Erythroblast (primary cell): ENCODE data around the gene LRP11.
A peak's percentile ranks its signal among the peaks of the same experiment; 100 is the strongest.

Source experiments
- DNase-seq, 2 experiments: peaks; one replicate each; lab custom pipeline; 2025; lab: John Stamatoyannopoulos, UW
- GATA1 ChIP-seq: IDR thresholded peaks from 2 replicates; pipeline ENCODE4 v1.6.1; 2011; ENCODE audit warnings: low read depth, mild to moderate bottlenecking, control low read depth, low read length, moderate library complexity
- POLR2A ChIP-seq: IDR thresholded peaks from 2 replicates; pipeline ENCODE4 v1.6.1; 2011; ENCODE audit warnings: mild to moderate bottlenecking, low read length

LRP11 gene

DNA sequence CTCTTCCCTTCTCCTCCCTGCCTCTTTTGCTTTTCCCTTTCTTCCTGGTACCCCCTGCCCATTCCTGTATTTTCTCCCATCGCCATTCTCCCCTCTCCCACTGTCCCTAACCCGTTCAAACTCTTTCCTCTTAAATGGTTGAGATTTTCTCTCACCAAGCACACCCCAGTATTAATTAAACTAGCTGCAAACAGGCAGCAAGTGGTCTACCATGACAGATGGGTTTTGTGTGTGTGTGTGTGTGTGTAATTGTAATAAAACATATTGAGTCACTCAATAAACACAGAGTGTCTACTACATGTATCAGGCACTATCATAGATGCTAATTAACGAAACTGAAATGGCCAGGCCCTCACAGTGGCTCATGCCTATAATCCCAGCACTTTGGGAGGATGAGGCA, 27.1 kb upstream of the LRP11 start:
- DNase-seq: no peak
- TF ChIP-seq GATA1 (no peak), POLR2A (no peak)

GRCh38 chr6:149890629-149891045, 26.5 kb upstream of the LRP11 start:
- TF ChIP-seq POLR2A: no peak
- TF ChIP-seq GATA1: no peak
- no peak for DNase-seq

GRCh38 chr6:149889326-149889725, 25.2 kb upstream of the LRP11 start:
- TF ChIP-seq POLR2A (no peak), GATA1 (no peak)
- no peak for DNase-seq

DNA sequence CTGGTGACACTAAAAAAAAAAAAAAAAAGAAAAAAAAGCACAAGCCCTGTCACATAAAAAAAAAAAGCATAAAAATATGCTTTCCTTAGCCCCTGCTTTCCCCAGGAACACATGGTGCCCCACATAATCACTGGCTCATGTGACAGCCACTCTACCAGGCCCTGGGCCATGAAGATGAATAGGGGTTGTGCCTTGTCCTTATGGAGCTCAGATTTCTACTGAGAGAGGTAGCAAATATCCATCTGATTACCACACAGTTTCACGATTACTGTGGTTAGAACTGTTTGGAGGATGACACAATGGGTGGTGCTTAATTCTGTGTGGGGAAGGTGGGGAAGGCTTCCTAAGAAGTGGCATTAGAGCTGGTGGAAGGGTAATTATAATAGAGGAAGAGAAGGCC, 24.5 kb upstream of the LRP11 start:
- TF ChIP-seq GATA1 (no peak), POLR2A (no peak)

DNA sequence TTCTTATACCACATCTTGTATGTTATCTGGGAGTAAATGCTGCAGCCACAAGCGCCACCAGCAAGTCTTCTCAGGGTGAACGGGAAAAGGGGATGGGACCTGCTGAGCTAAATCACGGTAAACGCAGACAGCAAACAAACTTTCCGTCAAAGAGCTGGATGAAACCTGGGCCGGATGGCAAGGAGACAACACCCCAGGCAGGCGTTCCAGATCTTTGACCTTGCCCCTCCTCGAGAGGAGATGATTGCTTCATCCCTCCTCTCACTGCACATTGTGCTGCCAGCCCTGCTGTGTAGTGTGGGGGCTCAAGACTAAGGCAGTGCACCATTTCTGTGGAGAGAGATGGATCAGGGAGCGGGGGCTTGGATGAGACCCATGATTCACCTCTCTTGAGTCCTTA, 23.9 kb upstream of the LRP11 start:
- no peak for DNase-seq
- TF ChIP-seq GATA1 (no peak), POLR2A (no peak)

More for the DNA sequence above, 24.5 kb upstream of the LRP11 start:
- DNase-seq: no peak

DNA sequence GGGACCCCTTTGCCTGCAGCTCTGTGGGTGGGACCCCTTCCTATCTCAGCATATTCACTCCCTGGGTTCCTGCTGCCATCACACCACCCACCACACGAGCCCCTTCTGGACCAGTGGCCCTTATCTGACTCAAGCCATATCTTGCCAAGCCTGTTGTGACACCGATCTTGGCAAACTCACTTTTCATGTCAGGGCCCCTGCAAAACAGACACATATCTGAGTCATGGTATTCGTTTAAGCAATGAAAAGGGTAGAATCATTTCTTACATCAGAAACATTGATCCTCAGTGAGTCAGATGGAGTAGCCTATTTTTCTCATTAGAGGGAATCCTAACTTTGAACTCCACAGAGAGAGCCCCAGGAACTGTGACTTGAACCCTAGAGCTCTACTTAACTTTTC, 23.2 kb upstream of the LRP11 start:
- peak; percentile 66 to 73 for DNase-seq
- no peak for TF ChIP-seq POLR2A
- no peak for TF ChIP-seq GATA1

DNA sequence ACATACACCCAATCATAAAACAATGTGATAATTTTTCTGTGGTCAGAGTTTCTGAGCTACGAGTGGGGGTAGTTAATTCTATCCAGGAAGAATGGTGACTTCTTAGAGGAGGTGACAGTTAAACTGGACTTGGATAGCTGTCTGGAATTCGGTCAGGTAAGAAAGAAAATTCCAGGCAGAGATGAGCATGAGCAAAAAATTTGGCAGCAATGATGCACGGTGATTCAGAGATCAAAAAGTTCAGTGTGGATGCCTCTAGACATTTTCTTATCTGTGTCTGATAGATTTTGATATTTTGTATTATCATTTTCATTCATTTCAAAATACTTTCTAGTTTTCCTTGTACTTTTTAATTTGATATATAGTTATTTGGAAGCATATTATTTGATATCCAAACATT, 21.7 kb upstream of the LRP11 start:
- TF ChIP-seq POLR2A (no peak), GATA1 (no peak)
- DNase-seq: no peak

GRCh38 chr6:149884617-149885016, 20.5 kb upstream of the LRP11 start:
- no peak for DNase-seq
- TF ChIP-seq POLR2A (no peak), GATA1 (no peak)

DNA sequence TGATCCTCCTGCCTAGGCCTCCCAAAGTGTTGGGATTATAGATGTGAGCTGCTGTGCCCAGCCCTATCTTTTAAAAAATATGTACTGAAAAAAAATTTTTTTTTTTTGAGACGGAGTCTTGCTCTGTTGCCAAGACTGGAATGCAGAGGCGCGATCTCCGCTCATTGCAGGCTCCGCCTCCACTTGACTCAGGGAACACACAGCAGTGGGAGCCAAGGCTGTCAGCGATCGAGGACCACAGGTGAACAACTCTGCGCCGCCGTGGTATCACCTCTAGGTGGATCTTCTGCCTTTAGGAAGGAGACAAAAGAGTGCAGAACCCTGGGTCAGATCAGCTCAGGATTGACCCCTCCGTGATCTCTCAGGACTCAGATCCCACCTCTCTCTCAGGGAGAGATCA, 20.1 kb upstream of the LRP11 start:
- DNase-seq: no peak
- TF ChIP-seq GATA1: no peak
- TF ChIP-seq POLR2A: no peak

DNA sequence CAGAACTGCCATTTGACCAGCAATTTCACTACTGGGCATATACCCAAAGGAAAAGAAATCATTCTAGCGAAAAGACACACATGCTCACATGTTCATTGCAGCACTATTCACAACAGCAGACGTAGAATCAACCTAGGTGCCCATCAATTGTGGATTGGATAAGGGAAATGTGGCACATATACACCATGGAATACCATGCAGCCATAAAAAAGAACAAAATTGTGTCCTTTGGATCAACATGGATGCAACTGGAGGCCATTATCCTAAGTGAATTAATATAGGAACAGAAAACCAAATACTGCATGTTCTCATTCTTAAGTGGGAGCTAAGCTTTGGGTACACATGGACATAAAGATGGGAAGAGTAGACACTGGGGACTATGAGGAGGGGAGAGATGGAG, 17.7 kb upstream of the LRP11 start:
- DNase-seq: no peak

DNA sequence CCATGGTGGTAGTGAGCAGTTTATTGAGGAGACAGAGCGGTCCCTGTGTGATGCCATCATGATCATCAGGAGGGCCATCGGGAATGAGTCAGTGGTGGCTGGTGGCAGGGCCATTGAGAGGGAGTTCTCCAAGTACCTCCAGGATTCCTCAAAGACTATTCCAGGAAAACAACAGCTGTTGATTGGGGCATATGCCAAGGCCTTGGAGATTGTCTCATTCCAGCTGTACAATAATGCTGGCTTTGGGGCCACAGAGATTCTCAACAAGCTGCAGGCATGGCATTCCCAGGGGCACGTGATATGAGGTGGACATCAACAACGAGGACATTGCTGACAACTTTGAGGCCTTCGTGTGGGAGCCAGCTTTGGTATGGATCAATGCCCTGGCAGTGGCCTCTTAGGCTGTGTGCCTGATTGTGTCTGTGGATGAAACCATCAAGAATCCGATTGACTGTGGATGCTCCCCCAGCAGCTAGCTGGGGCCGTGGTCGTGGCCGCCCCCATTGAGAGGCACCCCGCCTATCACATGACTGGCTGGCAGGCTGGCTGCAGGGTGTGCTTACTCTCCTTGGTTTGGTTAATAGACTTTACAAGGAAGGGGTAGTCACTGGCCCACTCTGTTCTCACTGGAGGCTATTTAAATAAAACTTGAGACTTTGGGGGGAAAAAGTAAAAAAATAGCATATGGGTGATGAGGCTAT, 17.1 kb upstream of the LRP11 start:
- TF ChIP-seq POLR2A (no peak), GATA1 (no peak)

More for the DNA sequence above, 17.7 kb upstream of the LRP11 start:
- TF ChIP-seq GATA1: no peak
- no peak for TF ChIP-seq POLR2A

GRCh38 chr6:149877659-149878058, 13.5 kb upstream of the LRP11 start:
- no peak for DNase-seq
- TF ChIP-seq POLR2A (no peak), GATA1 (no peak)

More for the DNA sequence above, 17.1 kb upstream of the LRP11 start:
- DNase-seq: no peak

DNA sequence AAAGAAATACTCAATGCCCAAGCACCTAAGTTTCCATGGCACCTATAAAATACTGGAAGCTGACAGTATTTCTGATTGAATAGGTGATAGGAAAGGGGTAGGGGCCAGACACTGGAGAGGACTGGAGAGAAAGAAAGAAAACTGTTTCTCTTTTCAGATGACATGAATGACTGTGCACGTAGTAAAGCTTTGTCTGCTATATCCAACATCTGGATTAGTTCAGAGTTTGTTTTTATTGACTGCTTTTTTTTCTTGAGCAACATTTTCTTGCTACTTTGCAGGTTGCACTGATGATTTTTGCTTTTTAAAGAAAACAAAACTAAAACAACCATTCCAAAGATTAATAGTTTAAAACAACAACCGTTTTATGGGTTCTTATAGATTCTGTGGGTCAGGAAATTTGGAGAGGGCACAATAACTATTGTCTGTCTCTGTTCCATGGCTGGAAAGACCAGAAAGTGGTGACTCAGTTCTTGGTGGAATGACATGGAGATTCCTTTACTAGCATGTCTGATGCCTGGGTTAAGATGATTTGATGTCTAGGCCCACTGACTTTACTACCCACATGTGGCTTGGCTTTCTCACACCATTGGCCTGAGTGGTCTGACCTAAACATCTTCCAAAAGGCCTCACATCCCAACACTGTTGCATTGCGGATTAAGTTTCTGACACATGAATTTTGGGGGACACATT, 12.2 kb upstream of the LRP11 start:
- TF ChIP-seq POLR2A (no peak), GATA1 (no peak)
- no peak for DNase-seq

DNA sequence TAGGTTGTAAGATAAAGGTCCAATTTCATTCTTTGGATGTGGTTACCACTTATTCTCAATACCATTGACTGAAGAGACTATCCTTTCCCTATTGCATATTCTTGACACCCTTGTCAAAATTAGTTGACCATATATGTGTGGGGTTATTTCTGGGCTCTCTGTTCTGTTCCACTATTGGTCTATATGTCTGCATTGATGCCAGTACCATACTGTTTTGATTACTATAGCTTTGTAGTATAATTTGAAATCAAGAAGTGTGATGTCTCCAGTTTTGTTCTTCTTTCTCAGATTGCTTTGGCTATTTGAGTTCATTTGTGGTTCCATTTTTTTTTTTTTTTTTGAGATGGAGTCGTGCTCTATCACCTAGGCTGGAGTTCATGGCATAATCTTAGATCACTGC, 8.1 kb upstream of the LRP11 start:
- TF ChIP-seq GATA1 (no peak), POLR2A (no peak)

More for the DNA sequence above, 8.1 kb upstream of the LRP11 start:
- no peak for DNase-seq
